ENCODE results near the gene PDGFD. TPM values are rescaled to one million over a fixed set of nuclear protein-coding genes. Genes with fewer than 3 reads are reported as not detected.
A peak's percentile ranks its signal among the peaks of the same experiment; 100 is the strongest.

PDGFD gene
- total RNA-seq, 1 donor from 2014 or later, result 10.9 TPM

- Histone ChIP-seq H3K9me3 (replicated peaks) (no peaks in the 10 kb centered on the region), H3K4me3 (no peak overlapping the region), H3K27me3 (ENCODE audit: low read depth) (no peaks in the 10 kb centered on the region), H3K4me1 (peaks cover 20% of the 10 kb centered on the region), H3K27ac (replicated peaks) (peak overlapping the region; percentile 9), H3K36me3 (no peaks in the 10 kb centered on the region)
- DNase-seq, result no peak
- TF ChIP-seq CTCF (IDR thresholded peaks at IDR 0.05; ENCODE audit: borderline replicate concordance), result no peak
- intact Hi-C loops (cut with micrococcal nuclease), result no loop called here
These were observed 260.2 kb downstream of the PDGFD start for GRCh38 chr11:103903621-103904323.

DNA sequence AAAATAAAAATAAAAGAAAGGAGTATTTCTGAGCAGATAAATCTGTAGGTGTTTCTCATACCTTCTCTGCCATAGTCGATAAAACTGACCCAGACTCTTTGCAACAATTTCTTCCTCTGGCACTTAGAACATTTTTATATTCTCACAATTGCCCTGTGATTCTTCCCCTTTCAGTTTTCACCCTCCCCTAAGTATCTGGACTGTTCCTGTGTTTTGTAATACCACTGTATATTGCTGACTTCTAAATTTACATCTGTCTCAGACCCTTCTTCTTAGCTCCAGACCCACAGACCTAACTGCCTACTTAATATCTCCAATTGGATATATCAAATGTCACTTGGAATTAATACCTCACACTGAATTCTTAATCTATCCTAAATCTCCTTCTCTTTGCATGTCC lies 261.0 kb downstream of the PDGFD start:
- intact Hi-C loops (cut with micrococcal nuclease), result no loop called here
- Histone ChIP-seq H3K27me3 (ENCODE audit: low read depth) (no peaks in the 10 kb centered on the region), H3K9me3 (replicated peaks) (no peaks in the 10 kb centered on the region), H3K4me3 (no peak overlapping the region), H3K4me1 (peaks cover 13% of the 10 kb centered on the region), H3K36me3 (no peaks in the 10 kb centered on the region), H3K27ac (replicated peaks) (no peak overlapping the region)
- no peak for TF ChIP-seq CTCF (IDR thresholded peaks at IDR 0.05; ENCODE audit: borderline replicate concordance)
- no peak for DNase-seq

GRCh38 chr11:103901656-103902055 lies 262.3 kb downstream of the PDGFD start:
- intact Hi-C loops (cut with micrococcal nuclease), result no loop called here
- TF ChIP-seq CTCF (IDR thresholded peaks at IDR 0.05; ENCODE audit: borderline replicate concordance), result no peak

DNA sequence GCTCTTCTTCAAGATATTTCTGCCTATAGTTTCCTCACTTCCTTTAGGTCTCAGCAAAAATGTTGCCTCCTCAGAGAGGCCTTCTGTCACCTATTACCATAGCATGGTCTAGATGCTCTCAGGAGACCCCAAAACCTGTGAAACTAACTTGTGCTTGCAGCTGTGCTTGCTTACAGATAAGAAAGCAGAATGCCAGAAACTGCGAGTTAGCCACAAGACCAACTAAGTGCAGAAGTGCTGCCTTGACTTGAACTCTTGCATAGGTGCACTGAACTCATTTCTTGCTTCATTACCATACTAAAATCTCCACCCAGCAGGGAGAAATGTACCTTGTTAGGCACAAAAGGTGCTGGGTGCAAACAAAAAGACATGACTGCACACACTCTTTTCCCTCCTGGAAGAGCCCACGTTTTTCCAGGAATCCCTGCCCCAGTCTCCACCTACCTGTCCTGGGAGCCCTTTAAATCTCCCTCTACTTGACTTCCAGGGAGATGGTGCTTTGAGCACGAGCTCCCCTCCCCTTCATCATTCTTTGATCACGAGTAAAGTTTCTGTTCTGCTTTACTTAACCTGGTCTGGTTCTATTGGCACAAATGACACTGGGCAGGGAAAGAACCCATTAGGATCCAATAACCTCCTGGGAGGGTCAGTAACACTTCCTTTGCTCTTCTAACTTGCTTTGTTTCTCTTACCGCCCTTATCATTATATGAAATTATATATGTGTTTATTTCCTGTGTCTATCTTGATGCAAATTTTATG lies 265.2 kb downstream of the PDGFD start:
- Histone ChIP-seq H3K4me1 (no peaks in the 10 kb centered on the region), H3K27me3 (ENCODE audit: low read depth) (no peaks in the 10 kb centered on the region), H3K9me3 (replicated peaks) (no peaks in the 10 kb centered on the region), H3K27ac (replicated peaks) (no peak overlapping the region), H3K36me3 (no peaks in the 10 kb centered on the region), H3K4me3 (no peak overlapping the region)
- no peak for DNase-seq
- intact Hi-C loops (cut with micrococcal nuclease), result no loop called here
- no peak for TF ChIP-seq CTCF (IDR thresholded peaks at IDR 0.05; ENCODE audit: borderline replicate concordance)

More at GRCh38 chr11:103901656-103902055, 262.3 kb downstream of the PDGFD start:
- DNase-seq, result no peak
- Histone ChIP-seq H3K4me1 (peaks cover 5% of the 10 kb centered on the region), H3K27me3 (ENCODE audit: low read depth) (no peaks in the 10 kb centered on the region), H3K9me3 (replicated peaks) (no peaks in the 10 kb centered on the region), H3K27ac (replicated peaks) (no peak overlapping the region), H3K36me3 (no peaks in the 10 kb centered on the region), H3K4me3 (no peak overlapping the region)

DNA sequence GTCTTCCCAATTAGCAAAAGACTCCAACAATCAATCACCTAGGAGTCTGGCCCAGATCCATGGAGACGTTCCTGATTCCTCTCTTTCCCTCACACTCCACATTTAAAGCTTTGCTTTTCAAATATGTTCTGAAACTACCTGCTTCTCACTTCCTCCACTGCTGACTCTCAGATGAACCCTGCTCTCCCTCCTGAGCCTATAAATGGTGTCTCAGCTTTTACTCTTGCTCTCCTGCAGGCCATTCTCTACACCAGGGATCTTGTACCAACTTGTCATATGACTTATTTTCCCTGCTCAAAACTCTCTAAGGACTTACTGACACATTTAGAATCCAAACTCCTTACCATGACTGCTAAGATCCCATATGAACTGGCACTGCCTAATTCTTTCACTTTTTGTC lies 265.9 kb downstream of the PDGFD start:
- Histone ChIP-seq H3K27ac (replicated peaks) (no peak overlapping the region), H3K27me3 (ENCODE audit: low read depth) (no peaks in the 10 kb centered on the region), H3K9me3 (replicated peaks) (no peaks in the 10 kb centered on the region), H3K4me3 (no peak overlapping the region), H3K4me1 (no peaks in the 10 kb centered on the region), H3K36me3 (no peaks in the 10 kb centered on the region)
- intact Hi-C loops (cut with micrococcal nuclease), result no loop called here
- DNase-seq, result no peak
- no peak for TF ChIP-seq CTCF (IDR thresholded peaks at IDR 0.05; ENCODE audit: borderline replicate concordance)
